Adrenal gland (tissue), 5 donors: ENCODE results near the gene ATXN1.

Experiments
- POLR2A ChIP-seq, 2 donors: fragments of 450-650 bp; IDR thresholded peaks; one replicate each; pipeline ENCODE4 v1.6.1; 2017; ENCODE audit warnings: antibody characterized with exemption in 2 of 2, mild to moderate bottlenecking in 2 of 2, moderate library complexity in 1 of 2
- TF ChIP-seq, protein P1 (sequence below), 6 experiments: fragments of 450-650 bp in 4 of 6; fragments of 200-600 bp in 2 of 6; sonication (generic) in 1 of 6; IDR thresholded peaks; 1 replicate in 5 of 6; 2 replicates in 1 of 6; pipeline versions ENCODE4 v1.5.1 to v1.8.0; 2016 to 2021; ENCODE audit warnings: antibody characterized with exemption in 6 of 6, mild to moderate bottlenecking in 2 of 6, moderate library complexity in 1 of 6
- donor health status: DM: no; HTN: no; CAD: no.

GRCh38 chr6:16291739-16292138, 469.5 kb downstream of the ATXN1 start:
- TF ChIP-seq, protein P1, sequence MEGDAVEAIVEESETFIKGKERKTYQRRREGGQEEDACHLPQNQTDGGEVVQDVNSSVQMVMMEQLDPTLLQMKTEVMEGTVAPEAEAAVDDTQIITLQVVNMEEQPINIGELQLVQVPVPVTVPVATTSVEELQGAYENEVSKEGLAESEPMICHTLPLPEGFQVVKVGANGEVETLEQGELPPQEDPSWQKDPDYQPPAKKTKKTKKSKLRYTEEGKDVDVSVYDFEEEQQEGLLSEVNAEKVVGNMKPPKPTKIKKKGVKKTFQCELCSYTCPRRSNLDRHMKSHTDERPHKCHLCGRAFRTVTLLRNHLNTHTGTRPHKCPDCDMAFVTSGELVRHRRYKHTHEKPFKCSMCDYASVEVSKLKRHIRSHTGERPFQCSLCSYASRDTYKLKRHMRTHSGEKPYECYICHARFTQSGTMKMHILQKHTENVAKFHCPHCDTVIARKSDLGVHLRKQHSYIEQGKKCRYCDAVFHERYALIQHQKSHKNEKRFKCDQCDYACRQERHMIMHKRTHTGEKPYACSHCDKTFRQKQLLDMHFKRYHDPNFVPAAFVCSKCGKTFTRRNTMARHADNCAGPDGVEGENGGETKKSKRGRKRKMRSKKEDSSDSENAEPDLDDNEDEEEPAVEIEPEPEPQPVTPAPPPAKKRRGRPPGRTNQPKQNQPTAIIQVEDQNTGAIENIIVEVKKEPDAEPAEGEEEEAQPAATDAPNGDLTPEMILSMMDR (IDR thresholded peaks at IDR 0.05) = no peak
- no peak for TF ChIP-seq POLR2A (IDR thresholded peaks at IDR 0.05)
